GM18498 (cell line): ENCODE data around the gene ANKRD45.
"Not testable (repeated sequence)": the region's sequence is repeated elsewhere in the genome, so short reads cannot be mapped to it uniquely, and the experiment has no call there.

Source experiments
- ATAC-seq: cut with Tn5 transposase; IDR thresholded peaks from one replicate; pipeline ENCODE4 v1.9.1; 2021; ENCODE audit warnings: mild to moderate bottlenecking, moderate library complexity; ENCODE audit not compliant: unreplicated experiment

The ANKRD45 gene

GRCh38 chr1:173669491-173669941 lies at the start of gene ANKRD45:
ANKRD45 (minus strand) TSS chr1:173669851; CDS start chr1:173659418, 10,433 bp downstream.
- no peak for ATAC-seq

DNA sequence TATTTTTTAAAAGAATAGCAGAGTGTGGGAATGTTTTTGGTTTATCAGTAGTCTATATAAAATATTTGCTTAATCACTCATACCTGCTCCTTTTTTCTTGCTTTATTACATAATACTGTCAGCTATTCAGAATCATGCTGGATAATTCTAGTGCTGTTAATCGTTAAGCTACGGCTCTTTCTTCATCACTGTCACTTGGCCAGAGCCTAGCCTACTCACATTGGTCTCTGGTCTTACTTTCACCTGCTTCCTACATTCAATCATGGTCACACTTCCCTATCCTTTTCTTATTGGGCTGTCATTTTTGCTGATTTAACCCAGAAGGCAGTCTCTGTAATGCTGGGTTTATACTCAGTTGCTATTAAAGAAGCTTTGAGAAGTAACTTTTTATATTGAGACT lies 47.6 kb upstream of the ANKRD45 start:
- ATAC-seq: no peak

DNA sequence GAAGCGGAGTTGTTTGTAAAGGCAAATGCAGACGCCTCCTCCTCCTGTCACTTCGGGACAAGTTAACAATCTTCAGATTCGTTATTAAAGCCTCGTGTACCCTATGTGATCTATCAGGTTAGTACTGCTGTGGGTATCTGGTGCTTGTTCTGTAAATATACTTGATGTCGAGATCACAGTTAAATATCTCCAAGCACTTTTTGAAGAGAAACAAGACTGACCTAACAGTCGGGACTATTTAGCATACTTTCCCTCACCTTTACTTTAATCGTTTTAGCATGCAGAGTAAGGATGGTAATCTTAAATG lies 45.8 kb upstream of the ANKRD45 start:
- ATAC-seq: no peak

DNA sequence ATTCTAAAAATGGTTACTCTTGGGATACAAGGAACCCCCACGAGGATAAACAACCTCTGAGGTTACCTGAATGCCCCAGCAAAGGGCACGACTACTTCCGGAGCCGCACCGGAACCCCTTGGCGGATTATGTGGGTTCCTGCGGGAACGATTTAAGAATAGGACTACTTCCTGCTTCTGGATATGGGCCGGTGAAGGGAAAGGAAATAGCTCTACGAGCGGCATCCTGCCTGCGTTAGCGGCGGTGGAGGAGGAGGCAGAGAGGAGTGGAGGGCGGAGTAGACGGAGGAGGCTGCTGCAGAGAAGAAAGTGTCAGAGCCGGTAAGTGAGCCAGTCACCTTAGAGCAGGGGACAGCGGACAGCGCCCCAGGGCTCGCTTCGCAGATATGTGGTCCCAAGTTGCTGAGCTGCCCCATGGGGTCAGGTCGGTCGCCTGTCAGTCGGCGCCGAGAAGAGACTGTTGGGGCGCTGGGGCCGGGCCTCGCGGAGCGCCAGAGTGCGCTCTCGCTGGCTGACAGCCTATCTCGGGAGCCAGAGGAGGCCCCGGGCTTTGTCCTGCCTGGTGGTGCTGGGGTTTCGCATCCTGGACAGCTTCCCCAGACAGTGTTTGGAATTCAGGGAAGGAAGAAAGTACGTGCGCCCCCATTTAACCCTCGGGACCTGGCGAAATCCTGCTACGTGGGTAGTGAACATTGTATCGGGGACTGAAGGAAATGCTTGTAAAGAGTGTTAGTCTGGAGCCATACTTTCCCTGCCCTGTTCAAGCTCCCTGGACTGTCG lies 45.3 kb upstream of the ANKRD45 start, which contains the start of gene KLHL20:
Gene KLHL20 (plus strand): TSS at position 223 of the 779 bp plus-strand sequence. CDS start 1,063 bp downstream, outside the sequence.
- ATAC-seq: peak; percentile 96

- no peak for ATAC-seq
Observed at GRCh38 chr1:173714441-173714758, 44.7 kb upstream of the ANKRD45 start.

DNA sequence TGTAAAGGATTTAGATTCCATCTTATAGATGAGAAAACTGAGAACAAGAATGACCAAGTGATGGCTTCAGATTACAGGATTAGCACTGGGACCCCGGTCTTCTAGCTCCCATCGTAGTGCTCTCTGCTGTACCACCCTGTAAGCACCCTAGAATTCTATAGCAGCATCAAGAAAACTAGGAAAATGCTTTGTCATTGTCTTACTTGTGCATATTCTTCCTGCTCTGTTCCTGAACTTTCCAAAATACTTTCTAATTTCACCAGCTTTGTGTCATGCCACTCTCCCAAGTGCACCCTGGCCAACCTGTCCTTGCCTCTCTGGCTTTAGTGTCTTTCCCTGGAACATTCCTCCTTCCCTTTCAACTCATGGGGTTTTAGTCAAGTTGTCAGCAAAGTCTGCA lies 39.1 kb upstream of the ANKRD45 start:
- ATAC-seq: no peak

- no peak for ATAC-seq
Observed at GRCh38 chr1:173705117-173705516, 35.5 kb upstream of the ANKRD45 start.

- no peak for ATAC-seq
Observed at GRCh38 chr1:173702736-173703135, 33.1 kb upstream of the ANKRD45 start.

DNA sequence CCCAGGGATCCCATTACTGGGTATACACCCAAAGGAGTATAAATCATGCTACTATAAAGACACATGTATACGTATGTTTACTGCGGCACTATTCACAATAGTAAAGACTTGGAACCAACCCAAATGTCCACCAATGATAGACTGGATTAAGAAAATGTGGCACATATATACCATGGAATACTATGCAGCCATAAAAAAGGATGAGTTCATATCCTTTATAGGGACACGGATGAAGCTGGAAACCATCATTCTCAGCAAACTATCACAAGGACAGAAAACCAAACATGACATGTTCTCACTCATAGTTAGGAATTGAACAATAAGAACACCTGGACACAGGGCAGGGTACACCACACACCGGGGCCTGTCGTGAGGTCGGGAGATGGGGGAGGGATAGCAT lies 31.6 kb upstream of the ANKRD45 start:
- ATAC-seq: not testable (repeated sequence)

- no peak for ATAC-seq
Observed at GRCh38 chr1:173693238-173693637, 23.6 kb upstream of the ANKRD45 start.

GRCh38 chr1:173688300-173688699 lies 18.6 kb upstream of the ANKRD45 start:
- no peak for ATAC-seq

DNA sequence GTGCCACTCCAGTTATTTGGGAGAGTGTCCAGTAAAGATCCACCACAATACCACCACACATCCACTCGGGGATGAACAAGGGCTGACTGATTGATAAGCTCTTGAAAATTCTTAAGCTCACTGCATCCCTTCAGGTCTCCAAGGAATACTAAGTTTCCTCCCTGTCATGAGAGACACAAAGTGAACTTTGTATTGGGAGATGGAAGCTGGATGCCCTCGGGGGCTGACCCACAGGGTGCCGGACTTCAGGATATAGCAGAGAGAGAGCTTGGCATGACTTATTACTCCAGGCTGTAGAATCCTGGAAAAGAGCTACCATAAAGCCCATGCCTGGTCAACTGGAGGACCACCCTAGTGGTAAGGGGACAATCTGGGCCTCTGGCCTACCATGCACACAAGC lies 15.5 kb upstream of the ANKRD45 start:
- not testable (repeated sequence) for ATAC-seq

DNA sequence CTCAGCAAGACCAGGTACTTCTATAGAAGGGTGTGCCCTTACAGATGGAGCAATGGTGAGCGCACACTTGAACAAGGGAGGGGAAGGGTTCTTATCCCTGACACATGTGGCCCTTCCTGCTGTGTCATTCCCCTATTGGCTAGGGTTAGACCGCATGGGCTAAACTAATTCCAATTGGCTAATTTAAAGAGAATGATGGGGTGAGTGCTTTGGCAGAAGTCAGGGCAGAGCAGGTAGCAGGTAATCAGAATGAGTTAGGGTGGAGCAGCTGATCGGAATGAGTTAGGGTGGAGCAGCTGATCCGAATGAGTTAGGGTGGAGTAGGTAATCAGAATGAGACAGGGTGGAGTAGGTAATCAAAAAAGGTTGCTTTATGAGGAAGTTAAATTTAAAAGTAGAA lies 14.2 kb upstream of the ANKRD45 start:
- ATAC-seq: not testable (repeated sequence)

DNA sequence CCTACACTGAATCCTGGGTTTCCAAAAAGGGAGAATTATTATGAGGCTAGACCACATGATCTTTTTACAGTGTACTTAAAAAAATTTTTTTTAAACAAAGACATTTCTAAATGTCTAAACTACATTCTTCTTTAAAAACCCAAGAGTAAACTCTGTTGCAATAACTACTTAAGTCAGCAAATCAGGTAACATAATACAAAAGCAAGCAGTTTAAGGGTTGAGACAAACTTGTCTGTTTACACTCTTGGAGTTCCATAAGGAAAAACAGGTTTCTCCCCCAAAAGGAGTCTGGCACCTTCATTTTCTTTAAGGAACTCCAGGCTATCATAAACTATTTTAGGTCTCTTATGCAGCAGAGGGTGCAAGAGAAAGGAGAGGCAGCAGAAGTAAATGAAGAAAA lies 12.5 kb upstream of the ANKRD45 start:
- ATAC-seq: no peak

DNA sequence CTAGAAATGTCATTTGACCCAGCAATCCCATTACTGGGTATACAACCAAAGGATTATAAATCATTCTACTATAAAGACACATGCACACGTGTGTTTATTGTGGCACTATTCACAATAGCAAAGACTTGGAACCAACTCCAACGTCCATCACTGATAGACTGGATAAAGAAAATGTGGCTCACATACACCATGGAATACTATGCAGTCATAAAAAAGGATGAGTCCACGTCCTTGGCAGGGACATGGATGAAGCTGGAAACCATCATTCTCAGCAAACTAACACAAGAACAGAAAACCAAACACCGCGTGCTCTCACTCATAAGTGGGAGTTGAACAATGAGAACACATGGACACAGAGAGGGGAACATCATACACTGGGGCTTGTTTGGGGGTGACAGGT lies 10.5 kb upstream of the ANKRD45 start:
- not testable (repeated sequence) for ATAC-seq

DNA sequence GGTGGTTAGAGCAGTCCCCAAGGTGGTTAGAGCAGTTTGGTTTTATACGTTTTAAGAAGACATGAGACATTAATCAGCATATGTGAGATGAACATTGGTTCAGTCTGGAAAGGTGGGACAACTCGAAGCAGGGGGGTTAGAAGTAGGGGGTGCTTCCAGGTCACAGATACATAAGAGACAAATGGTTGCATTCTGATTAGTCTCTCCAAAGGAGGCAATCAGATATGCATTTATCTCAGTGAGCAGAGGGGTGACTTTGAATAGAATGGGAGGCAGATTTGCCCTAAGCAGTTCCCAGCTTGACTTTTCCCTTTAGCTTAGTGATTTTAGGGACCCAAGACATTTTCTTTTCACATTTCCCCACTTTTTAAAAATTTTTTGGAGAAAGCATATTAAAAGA lies 4.8 kb upstream of the ANKRD45 start:
- not testable (repeated sequence) for ATAC-seq

GRCh38 chr1:173666646-173667045 lies 3.0 kb downstream of the ANKRD45 start:
- no peak for ATAC-seq

DNA sequence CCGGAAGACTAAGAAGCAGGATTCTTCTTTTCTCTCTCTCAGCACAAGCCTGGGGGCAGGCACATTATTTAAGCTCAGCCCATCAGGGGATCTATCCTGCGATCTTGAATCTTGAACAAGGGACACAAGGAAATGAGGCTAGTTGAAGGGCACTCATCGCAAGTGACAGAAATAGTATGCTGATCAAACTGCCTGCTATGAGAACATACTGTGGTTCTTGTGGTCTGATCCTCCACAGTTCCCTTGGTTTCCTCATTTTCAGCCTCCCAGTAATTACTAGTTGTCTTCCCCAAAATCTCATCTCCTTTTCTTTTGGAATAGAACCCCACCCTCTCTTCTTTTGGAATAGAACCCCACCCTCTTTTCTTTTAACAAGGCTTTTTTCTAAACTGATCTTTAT lies 6.5 kb downstream of the ANKRD45 start:
- no peak for ATAC-seq

DNA sequence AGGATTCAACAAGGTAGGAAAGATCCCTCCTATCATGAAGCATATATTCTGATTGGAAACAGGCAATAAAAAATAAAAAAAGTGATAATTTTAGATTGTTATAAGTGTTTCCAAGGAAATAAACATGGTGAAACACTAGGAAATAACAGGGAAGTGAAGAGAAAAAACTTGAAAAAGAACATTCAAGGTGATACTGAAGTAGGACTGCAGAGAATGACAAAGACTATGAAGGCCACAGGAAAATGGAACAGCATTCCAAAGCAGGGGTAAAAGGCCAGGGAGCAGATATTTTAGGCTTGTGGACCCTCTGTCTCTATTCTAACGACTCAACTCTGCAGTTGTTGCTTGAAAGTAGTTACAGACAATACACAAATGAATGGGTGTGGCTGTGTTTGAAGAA lies 7.9 kb downstream of the ANKRD45 start:
- no peak for ATAC-seq

GRCh38 chr1:173661271-173661670 lies 8.4 kb downstream of the ANKRD45 start:
- ATAC-seq: no peak

- no peak for ATAC-seq
Observed at GRCh38 chr1:173660306-173660705, 9.3 kb downstream of the ANKRD45 start.

DNA sequence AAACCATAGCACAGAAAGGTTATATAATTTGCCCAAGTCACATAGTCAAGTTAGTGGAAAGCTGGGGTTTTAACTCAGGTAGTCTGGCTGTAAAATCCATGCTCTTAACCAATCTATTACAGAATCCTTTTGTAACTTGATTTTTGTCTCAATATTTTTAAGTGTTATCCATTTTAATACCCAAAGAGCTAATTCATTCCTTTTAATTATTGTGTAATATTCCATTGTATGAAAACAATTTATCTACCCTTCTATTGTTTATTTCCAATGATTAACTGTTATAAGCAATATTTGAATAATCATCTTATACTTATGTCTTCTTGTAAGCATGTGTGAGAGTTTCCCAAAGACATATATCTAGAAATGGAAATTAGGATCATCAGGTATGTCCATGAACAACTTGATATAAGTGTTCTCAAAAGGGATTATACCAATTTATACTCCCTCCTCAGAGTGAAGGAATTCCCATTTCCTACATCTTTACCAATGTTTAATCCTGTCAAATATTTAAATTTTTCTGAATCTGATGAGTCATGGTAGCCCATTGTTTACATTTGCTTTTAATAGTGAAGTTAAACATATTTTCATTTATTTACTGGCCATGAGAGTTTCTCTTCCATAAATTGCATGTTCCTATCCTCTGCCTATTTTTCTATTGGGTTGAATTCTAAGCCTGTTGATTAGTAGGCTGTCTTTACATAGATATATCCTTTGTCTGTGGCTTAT lies 20.6 kb downstream of the ANKRD45 start:
- no peak for ATAC-seq
